ENCODE measurements around the gene KIF26B.

The KIF26B gene

DNA sequence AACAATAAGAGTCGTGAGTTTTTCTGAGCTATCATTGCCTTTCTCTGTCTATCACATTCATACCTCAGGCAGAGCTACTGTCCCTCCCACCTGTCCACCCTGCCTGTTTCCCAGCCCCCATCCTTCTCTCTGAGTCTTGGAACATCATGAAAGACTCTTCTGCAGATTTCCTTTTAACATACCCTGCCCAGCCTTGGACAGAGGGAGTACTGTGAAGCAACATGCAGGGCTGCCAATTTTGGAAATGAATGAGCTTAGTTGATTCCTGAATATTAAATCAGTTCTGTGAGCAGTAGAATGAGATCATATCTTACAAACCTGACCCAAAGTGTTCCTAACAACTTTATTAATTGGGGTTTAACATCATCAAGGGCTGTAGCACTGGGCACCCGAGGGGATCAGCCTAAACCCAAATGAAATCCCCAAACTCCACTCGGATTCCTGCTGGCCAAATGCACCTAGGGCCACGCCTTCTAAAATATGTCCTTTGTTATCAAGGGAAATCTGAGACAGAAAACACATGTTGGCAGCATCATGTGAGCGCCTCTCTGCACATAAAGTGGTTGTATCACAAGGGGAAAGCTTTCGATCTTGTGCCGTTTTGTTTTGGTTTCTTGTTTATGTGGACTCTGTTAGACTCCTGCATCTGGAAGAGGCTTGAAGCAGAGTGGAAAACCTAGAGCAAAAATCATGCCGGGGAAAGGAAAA lies 357.6 kb downstream of the KIF26B start:
- peak; percentile 83 for DNase-seq (ENCODE audit: low spot score)

GRCh38 chr1:245512980-245513578 lies 358.3 kb downstream of the KIF26B start:
- peak; percentile 65 for DNase-seq (ENCODE audit: low spot score)

GRCh38 chr1:245516284-245516759 lies 361.5 kb downstream of the KIF26B start:
- DNase-seq (ENCODE audit: low spot score), result no peak

GRCh38 chr1:245520611-245521010 lies 365.8 kb downstream of the KIF26B start:
- DNase-seq (ENCODE audit: low spot score), result no peak

- no peak for DNase-seq (ENCODE audit: low spot score)
Observed at GRCh38 chr1:245526141-245526540, 371.4 kb downstream of the KIF26B start.

GRCh38 chr1:245528258-245528635 lies 373.5 kb downstream of the KIF26B start:
- no peak for DNase-seq (ENCODE audit: low spot score)

DNA sequence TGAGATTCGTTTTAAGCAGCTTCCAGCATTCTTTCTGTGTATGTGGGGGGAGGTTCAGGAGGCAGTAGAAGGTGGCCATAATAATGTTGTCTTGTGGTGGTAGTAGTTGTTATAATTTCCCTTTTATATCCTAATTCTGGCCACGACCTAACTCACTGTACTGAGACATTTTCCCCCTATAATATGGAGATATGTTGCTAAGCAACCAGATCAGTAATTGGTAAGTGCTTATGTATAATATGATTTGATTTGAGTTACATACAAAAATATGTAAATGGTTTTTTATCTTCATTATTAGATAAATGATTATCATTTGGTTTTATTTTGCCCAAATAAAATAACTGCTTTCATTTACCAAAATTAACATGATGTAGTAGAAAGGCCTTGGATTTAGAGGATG lies 376.2 kb downstream of the KIF26B start:
- DNase-seq (ENCODE audit: low spot score), result no peak

- DNase-seq (ENCODE audit: low spot score), result no peak
Observed at GRCh38 chr1:245537992-245538391, 383.2 kb downstream of the KIF26B start.

GRCh38 chr1:245538671-245539070 lies 383.9 kb downstream of the KIF26B start:
- no peak for DNase-seq (ENCODE audit: low spot score)

- no peak for DNase-seq (ENCODE audit: low spot score)
Observed at GRCh38 chr1:245541369-245541768, 386.6 kb downstream of the KIF26B start.

DNA sequence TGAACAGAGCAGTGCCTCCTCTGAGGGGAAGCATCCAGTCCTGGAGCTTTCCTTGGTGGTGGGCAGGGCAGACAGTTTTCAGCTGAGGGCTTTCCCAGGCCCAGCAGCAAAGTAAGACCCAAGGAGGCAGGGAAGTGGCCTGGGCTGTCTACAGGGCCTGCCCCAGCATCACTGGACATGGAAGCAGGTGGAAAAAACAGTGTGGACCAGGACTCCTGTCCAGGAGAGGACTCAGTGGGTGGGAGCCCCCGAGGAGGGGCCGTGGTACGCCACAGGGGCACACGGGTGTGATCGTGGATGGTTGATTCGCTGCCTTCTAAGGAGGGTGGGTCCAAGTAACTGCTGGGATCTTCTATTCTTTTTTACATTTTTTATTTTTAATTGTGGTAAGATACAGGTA lies 387.6 kb downstream of the KIF26B start:
- DNase-seq (ENCODE audit: low spot score), result no peak

- no peak for DNase-seq (ENCODE audit: low spot score)
Observed at GRCh38 chr1:245544236-245544635, 389.5 kb downstream of the KIF26B start.

DNA sequence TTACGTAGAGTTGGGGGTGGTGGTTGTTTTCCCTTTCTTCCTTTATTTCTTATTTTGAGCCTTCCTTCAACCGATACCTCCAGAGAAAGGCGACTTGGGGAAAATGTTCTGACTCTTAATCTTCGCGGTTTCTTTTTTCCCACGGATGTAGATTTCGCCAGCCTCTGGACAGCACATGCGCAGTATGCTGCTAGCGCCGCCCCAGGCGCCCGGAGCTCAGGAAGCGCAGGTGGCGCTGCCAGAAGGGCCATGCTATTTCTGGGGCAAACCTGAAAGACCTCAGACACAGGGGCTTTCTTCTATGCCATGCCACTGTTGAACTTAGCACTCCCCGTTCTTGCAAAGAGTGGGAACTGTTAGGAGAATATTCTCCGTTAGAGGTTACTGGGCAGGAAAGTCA lies 392.1 kb downstream of the KIF26B start:
- no peak for DNase-seq (ENCODE audit: low spot score)

- no peak for DNase-seq (ENCODE audit: low spot score)
Observed at GRCh38 chr1:245549996-245550719, 395.4 kb downstream of the KIF26B start.

- no peak for DNase-seq (ENCODE audit: low spot score)
Observed at GRCh38 chr1:245550720-245551043, 395.9 kb downstream of the KIF26B start.

DNA sequence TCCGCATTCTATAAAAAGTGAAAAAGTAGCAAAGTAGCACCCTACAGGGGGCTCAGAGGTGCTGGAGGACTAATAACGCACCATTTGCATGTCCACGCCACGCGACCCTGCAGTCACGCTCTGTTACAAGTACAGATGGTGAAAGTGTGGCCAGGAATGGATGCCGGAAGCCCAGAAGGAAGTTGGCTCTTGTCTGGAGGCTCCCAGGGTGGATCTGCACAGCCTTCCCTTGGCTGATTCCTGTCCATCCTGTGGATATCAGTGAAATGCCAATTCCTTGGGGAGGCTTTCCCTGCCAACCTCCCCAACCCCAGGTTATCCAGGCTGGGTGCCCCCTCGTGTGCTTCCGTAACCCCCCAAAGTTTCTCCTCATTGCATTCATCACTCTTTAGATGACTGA lies 396.8 kb downstream of the KIF26B start:
- no peak for DNase-seq (ENCODE audit: low spot score)

- no peak for DNase-seq (ENCODE audit: low spot score)
Observed at GRCh38 chr1:245552331-245552730, 397.5 kb downstream of the KIF26B start.

DNA sequence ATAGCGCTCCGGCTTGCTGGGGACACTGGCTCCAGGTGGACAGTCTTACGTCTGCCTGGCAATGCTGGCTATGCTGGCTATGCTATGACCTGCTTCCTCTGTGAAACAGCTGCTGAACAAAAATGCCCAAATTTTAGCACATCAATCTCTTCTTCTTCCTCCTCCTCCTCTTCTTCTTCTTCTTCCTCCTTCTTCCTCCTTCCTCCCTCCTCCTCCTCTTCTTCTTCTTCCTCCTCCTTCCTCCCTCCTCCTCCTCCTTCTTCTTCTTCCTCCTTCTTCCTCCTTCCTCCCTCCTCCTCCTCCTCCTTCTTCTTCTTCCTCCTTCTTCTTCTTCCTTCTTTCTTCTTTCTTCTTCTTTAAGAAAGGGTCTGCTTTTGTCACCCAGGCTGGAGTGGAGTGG lies 401.3 kb downstream of the KIF26B start:
- DNase-seq (ENCODE audit: low spot score), result no peak

GRCh38 chr1:245558069-245558468 lies 403.3 kb downstream of the KIF26B start:
- no peak for DNase-seq (ENCODE audit: low spot score)

DNA sequence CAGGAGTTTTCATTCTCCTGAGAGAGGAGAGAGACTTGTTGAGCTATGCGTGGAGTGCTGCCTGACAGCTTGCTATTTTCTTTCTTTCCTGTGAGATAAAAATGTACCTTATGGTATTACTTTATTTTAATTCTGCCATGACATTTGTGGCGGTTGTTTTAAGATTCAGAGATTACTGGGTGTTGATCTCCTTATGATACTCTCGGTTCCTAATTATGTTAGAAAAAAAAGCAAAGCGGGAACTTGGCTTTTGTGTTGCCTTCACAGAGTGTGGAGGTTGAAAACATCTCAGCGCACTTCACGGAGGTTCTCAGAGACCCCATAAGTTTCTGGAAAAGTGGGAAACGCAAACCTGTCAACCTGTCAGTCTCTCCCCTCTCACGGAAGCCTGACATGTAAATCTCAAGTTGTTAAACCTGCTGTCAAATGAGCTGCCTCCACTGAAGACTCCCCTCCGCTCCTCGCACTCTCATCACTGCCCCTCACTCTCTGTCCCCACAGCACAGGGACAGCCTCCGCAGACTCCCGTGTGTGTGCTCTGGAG lies 405.6 kb downstream of the KIF26B start:
- DNase-seq (ENCODE audit: low spot score), result no peak

GRCh38 chr1:245561665-245562234 lies 407.0 kb downstream of the KIF26B start:
- DNase-seq (ENCODE audit: low spot score), result no peak

DNA sequence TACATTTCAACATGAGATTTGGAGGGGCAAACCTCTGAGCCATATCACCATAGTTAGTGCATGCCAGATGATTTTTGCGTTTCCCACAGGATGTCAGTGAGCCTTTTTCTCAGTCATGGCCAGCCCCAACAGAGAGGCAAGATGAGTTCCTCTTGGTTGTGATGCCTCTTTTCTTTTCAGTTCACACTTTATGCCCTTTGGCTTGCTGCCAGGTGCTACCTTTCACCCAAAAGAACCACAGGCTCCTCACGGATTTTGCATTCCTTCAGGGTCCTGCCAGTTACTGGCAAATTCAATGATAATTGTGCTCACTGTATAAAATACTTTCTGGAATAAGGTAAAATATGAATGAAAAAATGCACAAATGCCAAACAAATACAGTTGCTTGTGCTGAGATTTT lies 411.3 kb downstream of the KIF26B start:
- DNase-seq (ENCODE audit: low spot score), result no peak

DNA sequence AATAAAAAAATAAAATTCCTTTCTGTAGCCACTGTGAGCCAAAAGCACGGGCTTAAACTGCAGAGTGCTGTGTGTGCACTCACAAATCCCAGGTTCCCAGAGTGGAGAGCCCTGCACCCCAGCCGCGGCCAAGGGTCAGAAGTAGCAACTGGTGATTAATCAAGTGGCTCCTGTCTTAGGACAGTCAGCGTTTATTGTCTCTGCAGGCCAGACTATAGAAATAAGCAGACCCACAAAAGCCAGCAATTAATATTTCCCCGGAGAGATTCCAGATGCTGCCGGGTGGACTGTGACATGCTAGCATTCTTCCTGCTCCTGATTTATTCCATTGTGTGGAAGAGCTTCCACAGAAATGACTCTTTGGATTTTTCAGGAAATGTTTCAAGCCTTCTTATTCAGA lies 412.2 kb downstream of the KIF26B start:
- DNase-seq (ENCODE audit: low spot score), result no peak
